Common myeloid progenitor, CD34-positive (primary cell): Measurements from ENCODE around the gene SEMA4D.
A peak's percentile ranks its signal among the peaks of the same experiment; 100 is the strongest.
"Not testable (repeated sequence)": the region's sequence is repeated elsewhere in the genome, so short reads cannot be mapped to it uniquely, and the experiment has no call there.

Source experiments
- CTCF ChIA-PET: fragments of 350-600 bp; sonication (Branson Sonifier 250); formaldehyde crosslinking; loops from one replicate; lab custom pipeline; 2021; ENCODE audit warnings: antibody characterized with exemption; lab: Charles Lee
- POLR2A ChIA-PET: fragments of 350-600 bp; sonication (Branson Sonifier 250); formaldehyde crosslinking; loops from one replicate; lab custom pipeline; 2021; ENCODE audit warnings: antibody characterized with exemption; lab: Charles Lee
- DNase-seq, 3 donors: peaks; one replicate each; pipeline versions ENCODE4 v3.0.0 to v3.0.0-alpha.2; 2013
- H3K27ac ChIP-seq, 2 experiments: 1 replicate in 1 of 2; 2 replicates in 1 of 2; pipeline ENCODE4 v1.7.0; 2013; ENCODE audit warnings: inconsistent platforms in 2 of 2, low read length in 2 of 2, mild to moderate bottlenecking in 2 of 2, low read depth in 1 of 2, moderate library complexity in 1 of 2; ENCODE audit not compliant: severe bottlenecking in 2 of 2, insufficient read depth in 1 of 2, poor library complexity in 1 of 2
- H3K27me3 ChIP-seq, 5 experiments: replicated peaks in 2 of 5; 1 replicate in 3 of 5; 2 replicates in 2 of 5; pipeline versions ENCODE4 v1.6.1 to v1.7.0; 2013; ENCODE audit warnings: low read length in 4 of 5, mild to moderate bottlenecking in 2 of 5, moderate library complexity in 2 of 5, inconsistent platforms in 1 of 5; ENCODE audit not compliant: insufficient read depth in 5 of 5, control insufficient read depth in 4 of 5
- H3K36me3 ChIP-seq, 4 experiments: 1 replicate in 2 of 4; 2 replicates in 2 of 4; pipeline versions ENCODE4 v1.6.1 to v1.7.0; 2013; ENCODE audit warnings: low read length in 3 of 4, control low read depth in 1 of 4, mild to moderate bottlenecking in 1 of 4; ENCODE audit not compliant: control insufficient read depth in 4 of 4, insufficient read depth in 4 of 4
- H3K4me1 ChIP-seq, 4 experiments: 1 replicate in 3 of 4; 2 replicates in 1 of 4; pipeline versions ENCODE4 v1.6.1 to v1.7.1; 2013; ENCODE audit warnings: low read length in 3 of 4, mild to moderate bottlenecking in 3 of 4, control low read depth in 1 of 4, inconsistent platforms in 1 of 4, moderate library complexity in 1 of 4; ENCODE audit not compliant: control insufficient read depth in 4 of 4, insufficient read depth in 4 of 4; ENCODE audit errors: control extremely low read depth in 1 of 4
- H3K4me3 ChIP-seq, 7 experiments: 1 replicate in 4 of 7; 2 replicates in 3 of 7; pipeline versions ENCODE4 v1.5.1 to v1.7.0; 2013; ENCODE audit warnings: mild to moderate bottlenecking in 7 of 7, low read length in 6 of 7, moderate library complexity in 6 of 7, inconsistent platforms in 2 of 7, low read depth in 2 of 7, control low read depth in 1 of 7; ENCODE audit not compliant: insufficient read depth in 4 of 7, control insufficient read depth in 1 of 7; ENCODE audit errors: extremely low read depth in 1 of 7
- H3K9me3 ChIP-seq, 5 experiments: 1 replicate in 4 of 5; 2 replicates in 1 of 5; pipeline versions ENCODE4 v1.6.1 to v1.7.1; 2013; ENCODE audit warnings: low read length in 4 of 5, mild to moderate bottlenecking in 2 of 5, inconsistent platforms in 1 of 5, low read depth in 1 of 5, moderate library complexity in 1 of 5; ENCODE audit not compliant: control insufficient read depth in 4 of 5, insufficient read depth in 2 of 5; ENCODE audit errors: control extremely low read depth in 1 of 5
- WGBS: methylation state at CpG from one replicate; pipeline ENCODE4 v1.1.5; 2013; ENCODE audit not compliant: insufficient coverage; 5-methylcytosine and 5-hydroxymethylcytosine counted together

Gene SEMA4D

GRCh38 chr9:89349607-89350006, 148.3 kb downstream of the SEMA4D start:
- Histone ChIP-seq H3K27ac (no peak overlapping the region), H3K36me3 (peaks cover 54 to 98% (median 78%) of the 10 kb centered on the region in 4 experiments), H3K4me1 (peaks cover 0 to 1% (median 0%) of the 10 kb centered on the region in 4 experiments), H3K27me3 (no peaks in the 10 kb centered on the region), H3K4me3 (no peak overlapping the region), H3K9me3 (no peaks in the 10 kb centered on the region)
- ChIA-PET CTCF (interaction anchor here (1.0 kb wide), 3 partner anchors 8 to 199 kb away, joined by 3 to 4 read pairs (median 3); no protein-coding TSS in a partner anchor), POLR2A (interaction anchor here (1.2 kb wide), 1 partner anchor 9 kb away, joined by 3 read pairs; no protein-coding TSS in a partner anchor)
- WGBS = 93% methylated on average over 3 of the region's 6 CpGs
- DNase-seq = no peak

DNA sequence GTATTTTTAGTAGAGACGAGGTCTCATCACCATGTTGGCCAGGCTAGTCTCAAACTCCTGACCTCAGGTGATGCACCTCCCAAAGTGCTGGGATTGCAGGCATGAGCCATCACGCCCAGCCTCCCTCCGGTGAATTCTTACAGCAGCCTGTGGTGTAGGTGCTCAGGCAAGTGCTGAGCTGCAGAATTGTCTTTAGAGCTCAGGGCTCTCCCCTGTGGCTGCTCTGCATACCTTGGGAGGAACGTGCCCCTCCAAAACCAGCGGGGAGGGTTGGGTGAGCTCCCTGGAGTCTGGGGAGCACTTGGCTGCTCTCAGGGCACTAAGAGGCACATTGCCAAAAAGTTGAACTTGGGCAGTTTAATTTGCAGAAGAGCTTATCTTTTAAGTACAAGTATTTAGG, 150.3 kb downstream of the SEMA4D start:
- H3K36me3 ChIP-seq = peaks cover 53 to 99% (median 74%) of the 10 kb centered on the region in 4 experiments
- H3K4me1 ChIP-seq = peaks cover 0 to 1% (median 0%) of the 10 kb centered on the region in 4 experiments
- POLR2A ChIA-PET = no interaction called here

DNA sequence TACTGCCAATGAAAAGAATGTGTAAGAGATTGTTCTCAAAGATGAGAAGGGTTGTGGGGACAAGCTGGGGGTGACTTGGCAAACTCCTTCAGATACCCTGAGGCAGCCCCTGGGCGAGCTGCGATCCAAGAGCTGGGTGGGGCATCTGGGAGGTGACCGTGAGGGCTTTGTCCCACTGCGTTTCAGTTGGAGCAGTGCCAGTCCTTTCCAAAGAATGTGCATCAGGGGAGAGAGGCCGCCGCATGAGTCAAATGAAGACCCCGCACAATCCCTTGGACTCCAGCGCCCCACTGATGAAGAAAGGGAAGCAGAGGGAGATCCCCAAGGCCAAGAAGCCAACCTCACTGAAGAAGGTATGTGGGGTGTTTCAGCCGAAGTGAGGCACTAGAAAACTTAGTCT, 151.2 kb downstream of the SEMA4D start:
- peaks cover 48 to 100% (median 70%) of the 10 kb centered on the region in 4 experiments for H3K36me3 ChIP-seq
- ChIA-PET CTCF (interaction anchor here (1.1 kb wide), 1 partner anchor 18 kb away, joined by 3 read pairs; no protein-coding TSS in a partner anchor), POLR2A (no interaction called here)
- 100% methylated on average over 5 of the region's 9 CpGs for WGBS
- H3K27me3 ChIP-seq = no peaks in the 10 kb centered on the region
- H3K9me3 ChIP-seq = no peaks in the 10 kb centered on the region
- no peak for DNase-seq
- H3K27ac ChIP-seq = no peak overlapping the region
- H3K4me3 ChIP-seq = no peak overlapping the region
- H3K4me1 ChIP-seq = no peaks in the 10 kb centered on the region

More for the DNA sequence above, 150.3 kb downstream of the SEMA4D start:
- Histone ChIP-seq H3K9me3 (no peaks in the 10 kb centered on the region), H3K4me3 (no peak overlapping the region), H3K27ac (no peak overlapping the region), H3K27me3 (no peaks in the 10 kb centered on the region)
- 100% methylated on average over 5 of the region's 5 CpGs for WGBS
- DNase-seq = no peak
- CTCF ChIA-PET = interaction anchor here (0.7 to 1.1 kb wide), 4 partner anchors 10 to 38 kb away, joined by 3 to 4 read pairs (median 3); no protein-coding TSS in a partner anchor

DNA sequence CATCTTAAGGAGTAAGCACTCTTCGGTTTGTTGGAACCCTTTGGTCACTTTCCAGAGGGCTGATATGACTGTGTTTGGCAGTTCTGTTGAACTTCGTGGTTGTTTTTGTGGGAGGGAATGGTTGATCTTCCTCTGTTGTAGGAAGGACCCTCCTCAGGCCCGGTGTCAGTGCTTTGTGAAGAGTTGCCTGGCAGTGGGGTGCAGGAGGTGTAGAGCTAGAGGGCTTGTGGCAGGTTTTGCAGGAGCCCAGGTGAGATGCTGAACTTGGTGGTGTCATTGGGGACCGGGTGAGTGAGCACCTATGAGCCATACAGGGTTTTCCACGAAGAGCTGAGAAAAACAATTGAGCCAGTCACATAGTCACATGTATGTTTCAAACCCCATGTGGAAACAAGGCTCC, 152.4 kb downstream of the SEMA4D start:
- H3K27me3 ChIP-seq = no peaks in the 10 kb centered on the region
- 95% methylated on average over 5 of the region's 5 CpGs for WGBS
- H3K4me1 ChIP-seq = no peaks in the 10 kb centered on the region
- no peak overlapping the region for H3K4me3 ChIP-seq
- H3K27ac ChIP-seq = no peak overlapping the region
- no peak for DNase-seq
- no peaks in the 10 kb centered on the region for H3K9me3 ChIP-seq
- H3K36me3 ChIP-seq = peaks cover 44 to 99% (median 67%) of the 10 kb centered on the region in 4 experiments
- POLR2A ChIA-PET = no interaction called here
- CTCF ChIA-PET = interaction anchor here (1.7 kb wide), 1 partner anchor 9 kb away, joined by 4 read pairs; no protein-coding TSS in a partner anchor

DNA sequence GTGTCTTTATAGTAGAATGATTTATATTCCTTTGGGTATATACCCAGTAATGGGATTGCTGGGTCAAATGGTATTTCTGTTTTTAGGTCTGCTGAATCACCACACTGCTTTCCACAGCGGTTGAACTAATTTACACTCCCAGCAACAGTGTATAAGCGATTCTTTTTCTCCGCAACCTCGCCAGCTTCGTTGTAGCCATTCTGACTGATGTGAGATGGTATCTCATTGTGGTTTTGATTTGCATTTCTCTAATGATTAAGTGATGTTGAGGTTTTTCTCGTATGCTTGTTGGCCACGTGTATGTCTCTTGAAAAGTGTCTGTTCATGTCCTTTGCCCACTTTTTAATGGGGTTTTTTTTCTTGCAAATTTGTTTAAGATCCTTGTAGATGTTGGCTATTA, 154.1 kb downstream of the SEMA4D start:
- H3K27me3 ChIP-seq, H3K4me3 ChIP-seq, H3K4me1 ChIP-seq, H3K9me3 ChIP-seq, POLR2A ChIA-PET, H3K27ac ChIP-seq, DNase-seq, CTCF ChIA-PET: not testable (repeated sequence)
- H3K36me3 ChIP-seq = peaks cover 38 to 98% (median 70%) of the 10 kb centered on the region in 4 experiments
- WGBS = 96% methylated on average over 4 of the region's 7 CpGs

DNA sequence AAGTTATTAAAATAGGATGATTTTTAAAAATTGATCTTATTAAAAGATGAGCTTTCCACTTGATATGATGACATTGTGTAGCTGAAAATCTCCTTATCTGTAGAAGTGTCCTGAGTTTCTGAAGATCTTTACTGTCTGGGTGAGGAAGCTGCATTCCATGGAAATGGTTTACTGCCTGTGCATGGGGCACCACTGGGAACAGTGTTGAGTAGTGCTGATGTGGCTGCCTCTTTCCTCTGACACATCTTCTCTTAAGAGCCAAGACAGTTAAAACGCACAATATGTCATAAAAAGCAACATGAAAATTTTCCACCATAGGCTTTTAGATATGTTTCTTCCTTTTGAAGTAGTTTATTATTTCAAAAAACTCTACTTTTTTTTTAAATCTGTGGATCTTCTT, 155.0 kb downstream of the SEMA4D start:
- no peak overlapping the region for H3K4me3 ChIP-seq
- H3K4me1 ChIP-seq = no peaks in the 10 kb centered on the region
- ChIA-PET POLR2A (no interaction called here), CTCF (interaction anchor here (0.7 kb wide), 1 partner anchor 254 kb away, joined by 3 read pairs; no protein-coding TSS in a partner anchor)
- H3K9me3 ChIP-seq = no peaks in the 10 kb centered on the region
- no peak overlapping the region for H3K27ac ChIP-seq
- H3K27me3 ChIP-seq = no peaks in the 10 kb centered on the region
- no CpG with 5 or more reads among the region's 1 CpG for WGBS
- peaks cover 38 to 95% (median 67%) of the 10 kb centered on the region in 4 experiments for H3K36me3 ChIP-seq
- no peak for DNase-seq

- 95% methylated on average over 4 of the region's 6 CpGs for WGBS
- Histone ChIP-seq H3K4me3 (no peak overlapping the region), H3K36me3 (peaks cover 36 to 93% (median 71%) of the 10 kb centered on the region in 4 experiments), H3K9me3 (no peaks in the 10 kb centered on the region), H3K4me1 (no peaks in the 10 kb centered on the region), H3K27me3 (no peaks in the 10 kb centered on the region), H3K27ac (no peak overlapping the region)
- POLR2A ChIA-PET = no interaction called here
- DNase-seq = peak in 2 of 3 donors; percentile 25 to 39
- CTCF ChIA-PET = interaction anchor here (0.9 kb wide), 1 partner anchor 9 kb away, joined by 4 read pairs; no protein-coding TSS in a partner anchor
Observed at GRCh38 chr9:89342213-89342612, 155.7 kb downstream of the SEMA4D start.
